Activated CD8-positive, alpha-beta memory T cell treated with anti-CD3 and anti-CD28 coated beads, Interleukin-2, amount 10 ng/mL, durations not matched to agents 7 days and 5 days (primary cell): ENCODE results near the gene SARS1. TPM values are rescaled to one million over a fixed set of nuclear protein-coding genes. Genes with fewer than 3 reads are reported as not detected.
A peak's percentile ranks its signal among the peaks of the same experiment; 100 is the strongest.

Source experiments
- ATAC-seq: fragments of 150-1000 bp; cut with Tn5 transposase; one replicate; pipeline ENCODE4 v1.10.0; 2021; ENCODE audit warnings: moderate library complexity
- CTCF ChIA-PET: fragments of 350-600 bp; sonication (Branson Sonifier 250); formaldehyde crosslinking; loops from one replicate; lab custom pipeline; 2021; ENCODE audit warnings: antibody characterized with exemption; lab: Charles Lee
- DNase-seq: peaks from one replicate; pipeline ENCODE4 v3.0.0-alpha.2; 2020
- H3K27ac Mint-ChIP-seq: one replicate; pipeline ENCODE4 v1.8.0; 2021; ENCODE audit warnings: mild to moderate bottlenecking, mixed read lengths
- H3K27me3 Mint-ChIP-seq: one replicate; pipeline ENCODE4 v1.8.0; 2021; ENCODE audit warnings: mixed read lengths
- H3K36me3 Mint-ChIP-seq: one replicate; pipeline ENCODE4 v1.8.0; 2021; ENCODE audit warnings: mild to moderate bottlenecking, mixed read lengths
- H3K4me1 Mint-ChIP-seq: one replicate; pipeline ENCODE4 v1.8.0; 2021; ENCODE audit warnings: mixed read lengths
- H3K4me3 Mint-ChIP-seq: one replicate; pipeline ENCODE4 v1.8.0; 2021; ENCODE audit warnings: mild to moderate bottlenecking, moderate library complexity, mixed read lengths
- H3K9me3 Mint-ChIP-seq: one replicate; pipeline ENCODE4 v1.8.0; 2022; ENCODE audit warnings: low read depth, mixed read lengths
- total RNA-seq, 2 experiments: library from RNA; stranded (reverse); gene quantifications; one replicate each; pipeline ENCODE4 v1.2.3, GENCODE V29; 2021

SARS1 gene
- total RNA-seq, 2 experiments from 2014 or later = 148 to 194 TPM

GRCh38 chr1:109240158-109241152, 26.7 kb downstream of the SARS1 start:
- DNase-seq (no peak), ATAC-seq (no peak)
- H3K4me3 Mint-ChIP-seq = no peak overlapping the region
- no peak overlapping the region for H3K27ac Mint-ChIP-seq
- peaks cover 17% of the 10 kb centered on the region for H3K36me3 Mint-ChIP-seq
- H3K27me3 Mint-ChIP-seq = peaks cover 12% of the 10 kb centered on the region
- H3K9me3 Mint-ChIP-seq = no peaks in the 10 kb centered on the region
- CTCF ChIA-PET = interaction anchor here (0.7 to 2.0 kb wide), 3 partner anchors 9 to 159 kb away, joined by 3 to 6 read pairs (median 4); partner anchors contain the start of gene CELSR2
- peaks cover under 1% of the 10 kb centered on the region for H3K4me1 Mint-ChIP-seq

DNA sequence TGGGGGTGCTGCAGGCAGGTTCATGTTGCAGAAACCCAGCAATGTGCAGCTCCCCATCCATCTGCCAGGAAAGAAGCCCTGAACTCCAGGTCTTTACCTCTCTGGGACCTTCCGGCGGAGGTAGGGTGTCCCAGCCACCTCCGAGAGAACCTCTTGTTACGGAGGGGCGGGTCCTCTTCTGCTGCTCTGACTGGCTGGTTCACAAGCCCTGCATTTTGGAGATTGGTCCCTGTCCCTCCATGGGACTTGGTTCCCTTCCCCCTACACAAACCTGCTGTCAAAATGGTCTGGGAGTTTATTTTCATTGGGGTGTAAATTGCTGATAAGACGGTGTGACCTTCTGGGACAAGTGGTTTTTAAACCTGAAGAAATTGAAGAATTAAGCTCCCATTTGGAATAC, 27.6 kb downstream of the SARS1 start:
- H3K27ac Mint-ChIP-seq = no peak overlapping the region
- DNase-seq (no peak), ATAC-seq (no peak)
- no peaks in the 10 kb centered on the region for H3K4me1 Mint-ChIP-seq
- peaks cover 12% of the 10 kb centered on the region for H3K27me3 Mint-ChIP-seq
- CTCF ChIA-PET = interaction anchor here (1.0 kb wide), 1 partner anchor 291 kb away, joined by 3 read pairs; no protein-coding TSS in a partner anchor
- no peaks in the 10 kb centered on the region for H3K9me3 Mint-ChIP-seq
- peaks cover 10% of the 10 kb centered on the region for H3K36me3 Mint-ChIP-seq
- no peak overlapping the region for H3K4me3 Mint-ChIP-seq

DNA sequence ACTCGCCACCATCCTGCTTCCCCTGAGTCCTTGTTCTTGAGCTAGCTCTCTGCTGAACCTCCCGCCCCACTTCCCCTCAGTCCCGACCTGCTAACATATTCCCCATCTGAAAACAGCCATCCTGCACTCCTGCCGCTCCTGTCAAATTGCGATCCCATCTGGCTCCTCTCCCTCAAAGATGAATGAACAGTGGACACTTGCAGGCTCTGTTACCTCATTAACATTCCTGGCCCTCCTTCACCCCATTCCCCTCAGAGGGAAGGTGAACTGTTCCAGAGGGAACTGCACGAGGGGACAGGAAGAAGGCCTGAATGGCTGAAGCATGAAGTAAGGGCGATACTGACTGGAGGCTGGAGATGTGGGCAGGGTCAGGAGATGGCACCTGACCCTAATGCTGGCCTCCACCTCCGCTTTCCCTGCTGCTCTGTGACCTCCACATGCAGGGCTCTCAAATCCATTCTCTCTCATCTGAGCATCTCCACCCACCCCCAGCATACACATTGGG, 28.2 kb downstream of the SARS1 start:
- no peaks in the 10 kb centered on the region for H3K4me1 Mint-ChIP-seq
- H3K27me3 Mint-ChIP-seq = peaks cover 18% of the 10 kb centered on the region
- no peaks in the 10 kb centered on the region for H3K9me3 Mint-ChIP-seq
- H3K4me3 Mint-ChIP-seq = no peak overlapping the region
- H3K36me3 Mint-ChIP-seq = peaks cover 10% of the 10 kb centered on the region
- CTCF ChIA-PET = interaction anchor here (0.7 to 1.0 kb wide), 2 partner anchors 247 to 291 kb away, joined by 3 read pairs; no protein-coding TSS in a partner anchor
- DNase-seq = no peak
- no peak for ATAC-seq
- H3K27ac Mint-ChIP-seq = peak overlapping the region; percentile 15

GRCh38 chr1:109242387-109242786, 28.7 kb downstream of the SARS1 start:
- H3K27me3 Mint-ChIP-seq = peaks cover 18% of the 10 kb centered on the region
- H3K9me3 Mint-ChIP-seq = no peaks in the 10 kb centered on the region
- H3K36me3 Mint-ChIP-seq = peaks cover 6% of the 10 kb centered on the region
- no peak overlapping the region for H3K4me3 Mint-ChIP-seq
- peak overlapping the region; percentile 15 for H3K27ac Mint-ChIP-seq
- no peaks in the 10 kb centered on the region for H3K4me1 Mint-ChIP-seq
- CTCF ChIA-PET = interaction anchor here (0.7 kb wide), 1 partner anchor 247 kb away, joined by 3 read pairs; no protein-coding TSS in a partner anchor
- DNase-seq (no peak), ATAC-seq (no peak)

- DNase-seq (no peak), ATAC-seq (no peak)
- Mint-ChIP-seq H3K4me1 (no peaks in the 10 kb centered on the region), H3K27ac (no peak overlapping the region), H3K4me3 (no peak overlapping the region), H3K36me3 (peaks cover 4% of the 10 kb centered on the region), H3K9me3 (no peaks in the 10 kb centered on the region), H3K27me3 (peaks cover 22% of the 10 kb centered on the region)
- CTCF ChIA-PET = no interaction called here
Measured at GRCh38 chr1:109243221-109243620, 29.5 kb downstream of the SARS1 start.

GRCh38 chr1:109243860-109244552, 30.3 kb downstream of the SARS1 start:
- no peaks in the 10 kb centered on the region for H3K9me3 Mint-ChIP-seq
- H3K27ac Mint-ChIP-seq = no peak overlapping the region
- ATAC-seq (no peak), DNase-seq (no peak)
- peaks cover 23% of the 10 kb centered on the region for H3K27me3 Mint-ChIP-seq
- CTCF ChIA-PET = interaction anchor here (0.9 kb wide), 1 partner anchor 19 kb away, joined by 3 read pairs; no protein-coding TSS in a partner anchor
- H3K4me3 Mint-ChIP-seq = no peak overlapping the region
- H3K36me3 Mint-ChIP-seq = no peaks in the 10 kb centered on the region
- peaks cover 3% of the 10 kb centered on the region for H3K4me1 Mint-ChIP-seq

DNA sequence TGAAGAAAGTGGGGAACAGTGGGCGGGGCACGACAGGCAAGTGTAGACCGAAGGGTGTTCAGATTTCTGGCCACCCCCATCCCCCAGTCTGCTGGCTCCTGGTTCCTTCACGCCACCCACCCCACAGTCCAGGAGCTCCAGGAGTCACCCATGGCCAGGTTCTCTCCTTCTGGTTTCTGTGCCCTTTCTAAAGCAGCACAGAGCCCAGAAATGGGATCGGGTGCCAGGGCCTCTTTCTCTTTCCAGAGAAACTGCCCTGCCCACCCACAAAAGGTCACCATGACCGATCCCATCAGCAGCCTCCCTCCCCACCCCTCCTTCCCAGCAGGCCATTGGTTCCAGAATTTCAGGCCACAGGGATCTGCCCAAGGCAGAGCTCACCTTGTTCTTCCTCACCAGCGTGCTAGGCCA, 32.4 kb downstream of the SARS1 start:
- Mint-ChIP-seq H3K4me1 (peaks cover 6% of the 10 kb centered on the region), H3K4me3 (no peak overlapping the region), H3K36me3 (no peaks in the 10 kb centered on the region), H3K27ac (no peak overlapping the region), H3K27me3 (peaks cover 32% of the 10 kb centered on the region), H3K9me3 (no peaks in the 10 kb centered on the region)
- no peak for DNase-seq
- CTCF ChIA-PET = no interaction called here
- no peak for ATAC-seq

DNA sequence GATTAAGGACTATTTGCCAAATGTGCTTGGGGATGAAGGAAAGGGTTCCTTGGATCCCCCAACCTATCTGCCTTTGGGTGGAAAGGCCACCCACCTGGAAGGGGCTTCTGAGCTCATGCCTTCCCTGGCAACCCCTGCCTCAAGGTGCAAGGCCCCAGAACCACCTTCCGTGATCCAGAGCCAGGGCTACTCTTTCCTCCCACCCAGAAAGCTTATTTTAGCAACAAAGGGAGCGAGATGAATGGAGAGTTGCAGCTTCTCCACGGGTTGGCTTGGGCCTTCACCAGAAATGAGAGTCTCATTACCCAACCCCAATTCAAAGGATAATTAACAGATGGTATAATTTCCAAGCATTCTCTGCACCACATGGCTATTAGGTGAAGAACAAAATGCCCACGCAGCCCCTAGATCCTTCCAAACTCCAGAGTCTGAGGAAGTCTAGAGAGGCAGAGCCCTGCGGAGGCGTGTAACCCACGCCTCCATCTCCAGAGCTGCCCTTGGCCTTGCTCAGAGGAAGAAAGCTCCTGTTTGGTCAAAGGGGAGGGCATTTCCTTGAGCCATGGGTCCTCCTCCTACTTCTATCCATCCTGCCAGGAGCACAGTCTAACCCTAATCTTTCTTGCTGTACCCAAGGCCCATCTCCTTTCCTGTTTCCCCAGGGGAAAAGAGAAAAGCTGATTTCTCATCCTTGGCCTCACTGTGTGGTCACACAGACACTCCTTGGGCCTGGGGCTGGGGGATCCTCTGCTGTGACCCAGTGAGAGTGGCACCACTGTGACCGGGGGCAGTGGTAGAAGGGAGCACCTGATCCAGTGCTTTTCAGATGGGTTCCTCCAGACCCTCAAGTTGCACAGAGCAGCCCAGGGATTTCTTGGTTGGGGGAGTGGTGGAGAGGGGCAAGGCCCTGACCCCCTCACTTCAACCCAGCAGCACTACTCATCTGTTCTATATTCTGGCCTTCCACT, 34.0 kb downstream of the SARS1 start:
- DNase-seq (no peak), ATAC-seq (no peak)
- CTCF ChIA-PET = interaction anchor here (1.3 to 2.1 kb wide), 4 partner anchors 8 to 284 kb away, joined by 3 to 4 read pairs (median 4); partner anchors contain the start of gene SORT1
- H3K27ac Mint-ChIP-seq = no peak overlapping the region
- peaks cover 30% of the 10 kb centered on the region for H3K27me3 Mint-ChIP-seq
- peaks cover 6% of the 10 kb centered on the region for H3K4me1 Mint-ChIP-seq
- no peaks in the 10 kb centered on the region for H3K36me3 Mint-ChIP-seq
- H3K9me3 Mint-ChIP-seq = no peaks in the 10 kb centered on the region
- H3K4me3 Mint-ChIP-seq = no peak overlapping the region

DNA sequence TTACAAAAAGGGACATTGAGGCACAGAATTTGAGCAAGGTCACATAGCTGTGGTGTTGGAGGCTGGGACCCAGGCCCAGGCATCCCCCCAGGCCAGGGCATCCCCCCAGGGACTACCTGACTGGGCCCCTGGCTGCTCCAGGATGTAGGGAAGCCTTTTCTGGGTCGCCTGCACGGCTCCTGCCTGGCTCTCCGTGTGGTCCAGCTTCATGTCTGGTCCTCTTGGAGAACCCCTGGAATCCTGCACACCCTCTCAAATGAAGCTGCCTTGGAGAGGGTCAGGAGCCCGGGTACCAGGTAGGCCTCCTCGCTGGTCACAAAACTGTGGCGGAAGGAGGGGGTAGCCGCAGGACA, 34.7 kb downstream of the SARS1 start:
- Mint-ChIP-seq H3K27ac (no peak overlapping the region), H3K4me1 (peaks cover 6% of the 10 kb centered on the region), H3K9me3 (no peaks in the 10 kb centered on the region), H3K36me3 (no peaks in the 10 kb centered on the region), H3K4me3 (no peak overlapping the region), H3K27me3 (peaks cover 28% of the 10 kb centered on the region)
- ATAC-seq (no peak), DNase-seq (no peak)
- CTCF ChIA-PET = interaction anchor here (1.3 to 2.1 kb wide), 2 partner anchors 9 to 150 kb away, joined by 4 read pairs; partner anchors contain the start of gene SORT1

DNA sequence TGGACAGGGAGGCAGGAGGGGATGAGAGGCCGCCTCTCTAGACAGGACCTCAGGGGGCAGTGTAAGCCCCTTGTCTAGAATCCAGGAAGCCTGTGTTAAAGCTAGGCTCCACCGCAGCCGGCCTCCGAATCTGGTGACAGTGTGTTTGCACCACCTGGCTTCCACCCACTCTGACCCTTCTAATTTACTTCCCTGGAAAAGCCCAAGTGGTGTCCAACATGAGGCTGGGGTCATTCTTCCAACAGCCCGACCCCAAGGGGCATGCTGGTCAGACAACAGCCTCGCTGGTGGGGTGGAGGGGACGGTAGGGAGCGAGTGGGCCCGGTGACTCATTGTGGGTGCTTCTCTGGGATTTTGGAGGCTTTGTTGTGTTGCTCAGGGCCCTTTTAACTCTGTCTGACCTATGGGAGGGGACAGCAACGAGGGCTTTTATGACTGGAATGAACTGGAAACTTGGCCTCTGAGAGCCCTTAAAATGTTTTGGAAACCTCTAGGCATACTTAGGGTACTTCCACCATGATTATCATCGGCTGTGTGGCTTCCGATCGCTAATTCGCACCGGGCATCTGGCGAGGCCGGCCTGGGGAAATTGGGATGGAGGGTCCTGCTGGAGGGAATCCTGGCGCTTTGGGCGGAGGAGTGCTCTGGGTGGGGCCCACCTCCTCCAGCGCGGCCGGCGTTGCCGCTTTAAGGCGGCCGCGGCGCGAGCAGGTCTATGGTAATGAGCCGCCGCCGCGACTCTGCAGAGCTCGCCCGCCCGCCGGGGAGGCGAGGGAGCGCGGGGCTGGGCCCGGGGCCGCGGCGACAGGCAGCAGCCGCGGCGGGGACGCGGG, 35.3 kb downstream of the SARS1 start, which contains the start of gene CELSR2:
Gene CELSR2, plus strand, starts transcription at position 743 of the 833 bp plus-strand sequence. CDS start 541 bp downstream, outside the sequence.
- Mint-ChIP-seq H3K4me1 (peaks cover 6% of the 10 kb centered on the region), H3K9me3 (no peaks in the 10 kb centered on the region), H3K4me3 (peak within 1 kb of the TSS; percentile 51), H3K36me3 (no peaks in the 10 kb centered on the region), H3K27ac (no peak within 1 kb of the TSS), H3K27me3 (peaks cover 28% of the 10 kb centered on the region)
- CTCF ChIA-PET = interaction anchor here (0.6 to 2.1 kb wide), 5 partner anchors 10 to 283 kb away, joined by 3 to 8 read pairs (median 4); partner anchors contain the start of gene SORT1
- DNase-seq (peak; percentile 71), ATAC-seq (peak; percentile 95)

- H3K36me3 Mint-ChIP-seq = no peaks in the 10 kb centered on the region
- no peaks in the 10 kb centered on the region for H3K9me3 Mint-ChIP-seq
- ATAC-seq (peak; percentile 57), DNase-seq (no peak)
- peaks cover 21% of the 10 kb centered on the region for H3K27me3 Mint-ChIP-seq
- peaks cover 6% of the 10 kb centered on the region for H3K4me1 Mint-ChIP-seq
- no peak overlapping the region for H3K27ac Mint-ChIP-seq
- peak overlapping the region; percentile 51 for H3K4me3 Mint-ChIP-seq
- CTCF ChIA-PET = interaction anchor here (0.6 to 2.1 kb wide), 6 partner anchors 11 to 283 kb away, joined by 3 to 8 read pairs (median 4); partner anchors contain the start of gene SORT1
Measured at GRCh38 chr1:109249654-109250401, 36.1 kb downstream of the SARS1 start.
